ENCODE measurements around the gene BLTP3B.

DNA sequence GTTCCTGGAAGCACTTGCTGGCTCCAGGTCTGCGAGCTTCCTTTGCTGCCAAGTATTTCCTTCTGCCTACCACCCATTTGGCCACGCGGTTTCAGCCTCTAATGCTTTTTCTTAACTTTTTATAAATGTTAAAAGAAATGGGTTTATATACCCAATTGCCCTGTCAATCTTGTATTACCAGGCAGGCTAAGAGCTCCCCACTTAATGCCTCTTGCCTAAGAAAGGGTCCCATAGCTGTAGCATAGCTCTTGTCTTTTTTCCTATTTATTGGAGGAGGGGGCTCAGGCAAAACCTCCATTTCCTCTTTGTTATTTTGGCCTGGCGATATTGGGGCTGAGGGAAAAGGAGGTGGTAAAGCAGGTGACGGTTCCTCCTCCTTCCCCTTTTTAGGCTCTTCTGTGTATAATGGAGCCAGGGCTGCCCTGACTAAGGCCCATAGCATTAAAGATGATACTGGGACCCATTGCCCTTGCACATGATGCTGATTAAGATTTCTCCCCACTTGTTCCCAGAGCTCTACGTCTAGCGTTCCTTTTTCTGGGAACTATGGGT lies 21.6 kb upstream of the BLTP3B start:
- TF ChIP-seq CTCF (IDR thresholded peaks at IDR 0.05) (no peak), POLR2A (IDR thresholded peaks at IDR 0.05) (no peak), POLR2AphosphoS5 (IDR thresholded peaks at IDR 0.05; ENCODE audit: insufficient read depth in 1 of 2, low read depth in 1 of 2) (no peak)
